ENCODE results near the gene XK.

DNA sequence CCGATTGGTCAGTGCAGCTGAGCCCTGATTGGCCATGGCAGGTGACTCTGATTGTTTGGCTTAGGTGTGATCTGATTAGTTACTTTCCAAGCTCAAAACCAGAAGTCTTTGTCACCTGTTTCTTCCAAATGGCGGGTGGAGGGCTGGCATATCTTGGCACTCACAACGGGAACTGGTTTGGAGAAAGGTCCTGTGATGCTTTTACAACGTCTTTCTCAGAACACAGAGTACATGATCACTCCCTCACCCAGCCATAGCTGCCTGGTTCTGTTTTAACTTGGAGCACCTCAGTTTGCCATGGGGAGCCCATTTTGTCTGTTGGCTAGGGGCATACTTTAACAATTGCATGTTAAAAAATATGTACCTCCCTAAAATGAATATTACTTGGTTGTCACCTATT lies 13.0 kb upstream of the XK start:
- no peak for TF ChIP-seq EZH2 (IDR thresholded peaks at IDR 0.05; ENCODE audit: low read depth, unreplicated experiment)
- no peak for TF ChIP-seq CTCF (conservative IDR thresholded peaks at IDR 0.05; ENCODE audit: low read depth in 2 of 2)
- TF ChIP-seq ZNF114 (CRISPR knock-in tag; IDR thresholded peaks at IDR 0.05), result no peak

All from GM23338 (cell line).